ENCODE results near the gene SOX10.

DNA sequence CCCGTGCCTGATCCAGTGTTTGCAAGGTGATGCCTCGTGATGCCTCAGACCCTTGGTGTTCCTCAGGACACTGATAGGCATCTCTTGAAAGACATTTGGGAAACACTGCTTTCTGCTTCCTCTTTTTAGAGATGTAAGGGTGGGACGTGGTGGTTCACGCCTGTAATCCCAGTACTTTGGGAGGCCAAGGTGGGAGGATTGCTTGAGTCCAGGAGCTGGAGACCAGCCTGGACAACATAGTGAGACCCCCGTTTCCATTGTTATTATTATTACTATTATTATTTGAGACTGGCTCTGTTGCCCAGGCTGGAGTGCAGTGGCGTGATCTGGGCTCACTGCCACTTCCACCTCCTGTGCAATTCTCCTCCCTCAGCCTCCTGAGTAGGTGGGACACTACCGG lies 6.5 kb upstream of the SOX10 start:
- TF ChIP-seq EZH2 (IDR thresholded peaks at IDR 0.05; ENCODE audit: insufficient read depth, low read length): no peak
- TF ChIP-seq, protein P1, sequence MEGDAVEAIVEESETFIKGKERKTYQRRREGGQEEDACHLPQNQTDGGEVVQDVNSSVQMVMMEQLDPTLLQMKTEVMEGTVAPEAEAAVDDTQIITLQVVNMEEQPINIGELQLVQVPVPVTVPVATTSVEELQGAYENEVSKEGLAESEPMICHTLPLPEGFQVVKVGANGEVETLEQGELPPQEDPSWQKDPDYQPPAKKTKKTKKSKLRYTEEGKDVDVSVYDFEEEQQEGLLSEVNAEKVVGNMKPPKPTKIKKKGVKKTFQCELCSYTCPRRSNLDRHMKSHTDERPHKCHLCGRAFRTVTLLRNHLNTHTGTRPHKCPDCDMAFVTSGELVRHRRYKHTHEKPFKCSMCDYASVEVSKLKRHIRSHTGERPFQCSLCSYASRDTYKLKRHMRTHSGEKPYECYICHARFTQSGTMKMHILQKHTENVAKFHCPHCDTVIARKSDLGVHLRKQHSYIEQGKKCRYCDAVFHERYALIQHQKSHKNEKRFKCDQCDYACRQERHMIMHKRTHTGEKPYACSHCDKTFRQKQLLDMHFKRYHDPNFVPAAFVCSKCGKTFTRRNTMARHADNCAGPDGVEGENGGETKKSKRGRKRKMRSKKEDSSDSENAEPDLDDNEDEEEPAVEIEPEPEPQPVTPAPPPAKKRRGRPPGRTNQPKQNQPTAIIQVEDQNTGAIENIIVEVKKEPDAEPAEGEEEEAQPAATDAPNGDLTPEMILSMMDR (IDR thresholded peaks at IDR 0.05; ENCODE audit: insufficient read depth, low read depth, low read length): no peak

Data from astrocyte (in vitro differentiated cells and primary cell).